NB4 (cell line): ENCODE data around the gene EPDR1.
A peak's percentile ranks its signal among the peaks of the same experiment; 100 is the strongest.
"Not testable (repeated sequence)": the region's sequence is repeated elsewhere in the genome, so short reads cannot be mapped to it uniquely, and the experiment has no call there.

Experiments
- DNase-seq: peaks from one replicate; pipeline ENCODE4 v3.0.0; 2010; ENCODE audit warnings: low read depth
- H3K4me3 ChIP-seq: one replicate; pipeline ENCODE4 v1.5.1; 2011; ENCODE audit warnings: mild to moderate bottlenecking, low read depth, low read length, moderate library complexity
- MYC ChIP-seq: IDR thresholded peaks from 2 replicates; pipeline ENCODE4 v1.6.1; 2011; ENCODE audit warnings: low read depth, low read length
- POLR2A ChIP-seq: IDR thresholded peaks from 2 replicates; pipeline ENCODE4 v1.6.1; 2011; ENCODE audit warnings: mild to moderate bottlenecking; ENCODE audit not compliant: insufficient read length; ENCODE audit errors: extremely low read depth
- TF ChIP-seq, protein P1 (sequence below): IDR thresholded peaks from 2 replicates; pipeline ENCODE4 v1.6.1; 2011; ENCODE audit warnings: low read depth, low read length
- TF ChIP-seq, protein P2 (sequence below): IDR thresholded peaks from one replicate; pipeline ENCODE4 v1.5.1; 2012; ENCODE audit warnings: low read depth, low read length

The EPDR1 gene

DNA sequence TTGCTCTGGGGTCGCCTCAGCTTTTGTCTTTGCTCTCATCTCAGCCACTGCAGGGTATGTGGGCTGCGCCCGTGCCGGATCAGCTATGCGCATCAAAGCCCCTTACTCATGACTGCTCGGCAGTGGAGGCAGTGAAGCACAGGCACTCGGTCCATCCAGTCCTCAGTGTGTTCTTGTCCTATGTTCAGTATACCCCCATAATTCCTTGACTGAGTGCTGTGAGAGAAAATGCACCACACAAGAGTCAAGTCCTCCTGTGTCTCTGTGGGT, 27.4 kb downstream of the EPDR1 start:
- no peak for DNase-seq

GRCh38 chr7:37952240-37952639, 31.8 kb downstream of the EPDR1 start:
- TF ChIP-seq, protein P1, sequence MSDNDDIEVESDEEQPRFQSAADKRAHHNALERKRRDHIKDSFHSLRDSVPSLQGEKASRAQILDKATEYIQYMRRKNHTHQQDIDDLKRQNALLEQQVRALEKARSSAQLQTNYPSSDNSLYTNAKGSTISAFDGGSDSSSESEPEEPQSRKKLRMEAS: peak; percentile 50
- TF ChIP-seq POLR2A: no peak
- TF ChIP-seq, protein P2, sequence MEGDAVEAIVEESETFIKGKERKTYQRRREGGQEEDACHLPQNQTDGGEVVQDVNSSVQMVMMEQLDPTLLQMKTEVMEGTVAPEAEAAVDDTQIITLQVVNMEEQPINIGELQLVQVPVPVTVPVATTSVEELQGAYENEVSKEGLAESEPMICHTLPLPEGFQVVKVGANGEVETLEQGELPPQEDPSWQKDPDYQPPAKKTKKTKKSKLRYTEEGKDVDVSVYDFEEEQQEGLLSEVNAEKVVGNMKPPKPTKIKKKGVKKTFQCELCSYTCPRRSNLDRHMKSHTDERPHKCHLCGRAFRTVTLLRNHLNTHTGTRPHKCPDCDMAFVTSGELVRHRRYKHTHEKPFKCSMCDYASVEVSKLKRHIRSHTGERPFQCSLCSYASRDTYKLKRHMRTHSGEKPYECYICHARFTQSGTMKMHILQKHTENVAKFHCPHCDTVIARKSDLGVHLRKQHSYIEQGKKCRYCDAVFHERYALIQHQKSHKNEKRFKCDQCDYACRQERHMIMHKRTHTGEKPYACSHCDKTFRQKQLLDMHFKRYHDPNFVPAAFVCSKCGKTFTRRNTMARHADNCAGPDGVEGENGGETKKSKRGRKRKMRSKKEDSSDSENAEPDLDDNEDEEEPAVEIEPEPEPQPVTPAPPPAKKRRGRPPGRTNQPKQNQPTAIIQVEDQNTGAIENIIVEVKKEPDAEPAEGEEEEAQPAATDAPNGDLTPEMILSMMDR: no peak
- peak; percentile 30; the same call in 1 of the 2 replicates for TF ChIP-seq MYC
- no peak overlapping the region for H3K4me3 ChIP-seq
- peak; percentile 97 for DNase-seq

More for the DNA sequence above, 27.4 kb downstream of the EPDR1 start:
- H3K4me3 ChIP-seq: no peak overlapping the region
- TF ChIP-seq, protein P1: no peak
- TF ChIP-seq MYC (no peak), POLR2A (no peak)
- TF ChIP-seq, protein P2: no peak

DNA sequence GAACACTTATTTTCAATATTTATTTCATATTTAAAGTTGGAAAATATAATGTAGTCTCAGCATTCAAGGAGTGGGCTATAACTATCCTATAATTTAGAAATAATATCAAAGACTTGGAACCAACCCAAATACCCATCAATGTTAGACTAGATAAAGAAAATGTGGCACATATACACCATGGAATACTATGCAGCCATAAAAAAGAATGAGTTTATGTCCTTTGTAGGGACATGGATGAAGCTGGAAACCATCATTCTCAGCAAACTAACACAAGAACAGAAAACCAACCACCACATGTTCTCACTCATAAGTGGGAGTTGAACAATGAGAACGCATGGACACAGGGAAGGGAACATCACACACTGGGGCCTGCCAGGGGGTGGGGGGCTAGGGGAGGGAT, 33.8 kb downstream of the EPDR1 start:
- not testable (repeated sequence) for DNase-seq, H3K4me3 ChIP-seq

DNA sequence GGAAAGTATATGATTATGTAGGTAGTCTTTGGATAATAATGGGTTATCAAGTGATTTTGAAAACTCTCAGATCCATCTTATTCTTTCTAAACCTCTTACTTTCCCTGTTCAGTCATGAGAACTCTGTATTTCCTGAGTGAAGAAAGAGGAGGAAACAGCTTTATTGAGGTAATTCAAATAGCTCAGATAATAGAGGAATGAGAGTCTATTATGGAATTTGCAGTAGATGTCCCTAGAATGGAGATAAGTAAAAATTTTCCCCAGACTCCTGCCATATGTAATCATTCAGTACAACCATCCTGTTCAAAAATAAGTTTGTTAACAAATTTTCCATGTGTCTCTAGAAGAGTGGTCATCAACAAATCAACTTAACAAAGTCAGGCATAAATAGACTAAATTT, 36.4 kb downstream of the EPDR1 start:
- TF ChIP-seq, protein P2: no peak
- TF ChIP-seq, protein P1: no peak
- no peak overlapping the region for H3K4me3 ChIP-seq
- no peak for DNase-seq

- DNase-seq: no peak
- TF ChIP-seq, protein P1: no peak
- no peak for TF ChIP-seq POLR2A
- TF ChIP-seq, protein P2: no peak
- no peak for TF ChIP-seq MYC
- no peak overlapping the region for H3K4me3 ChIP-seq
Observed at GRCh38 chr7:37957221-37957970, 37.0 kb downstream of the EPDR1 start.

- no peak overlapping the region for H3K4me3 ChIP-seq
- no peak for DNase-seq
- TF ChIP-seq, protein P2: no peak
- no peak for TF ChIP-seq MYC
- no peak for TF ChIP-seq POLR2A
- TF ChIP-seq, protein P1: no peak
Observed at GRCh38 chr7:37960483-37960882, 40.0 kb downstream of the EPDR1 start.
